T-helper 22 cell (primary cell): ENCODE measurements around the gene TMEM14A.
"Not testable (repeated sequence)": the region's sequence is repeated elsewhere in the genome, so short reads cannot be mapped to it uniquely, and the experiment has no call there.

ENCODE experiments used
- DNase-seq: peaks from one replicate; pipeline ENCODE4 v3.0.0-alpha.2; 2020; ENCODE audit warnings: low read depth

TMEM14A gene, protein sequence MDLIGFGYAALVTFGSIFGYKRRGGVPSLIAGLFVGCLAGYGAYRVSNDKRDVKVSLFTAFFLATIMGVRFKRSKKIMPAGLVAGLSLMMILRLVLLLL

GRCh38 chr6:52670502-52671409 lies at the start of gene TMEM14A:
TSS of gene TMEM14A (plus strand) at chr6:52671113. CDS start at chr6:52677103, 5,990 bp downstream.
- DNase-seq = peak; percentile 81

- no peak for DNase-seq
Observed at GRCh38 chr6:52621631-52622030, 49.3 kb upstream of the TMEM14A start.

DNA sequence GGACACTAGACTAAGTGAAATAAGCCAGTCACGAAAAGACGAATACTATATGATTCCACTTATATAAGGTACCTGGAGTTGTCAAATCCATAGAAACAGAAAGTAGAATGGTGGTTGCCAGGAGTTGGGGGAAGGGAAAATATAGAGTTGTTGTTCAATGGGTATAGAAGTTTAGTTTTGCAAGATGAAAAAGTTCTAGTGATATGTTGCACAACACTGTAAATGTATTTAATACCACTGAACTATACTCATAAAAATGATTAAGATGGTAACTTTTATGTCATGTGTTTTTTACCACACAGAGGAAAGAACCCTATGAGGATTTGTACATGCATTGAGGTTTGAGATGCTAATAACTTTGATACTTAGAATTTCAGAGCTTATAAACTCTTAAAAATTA lies 48.1 kb upstream of the TMEM14A start:
- DNase-seq = no peak

DNA sequence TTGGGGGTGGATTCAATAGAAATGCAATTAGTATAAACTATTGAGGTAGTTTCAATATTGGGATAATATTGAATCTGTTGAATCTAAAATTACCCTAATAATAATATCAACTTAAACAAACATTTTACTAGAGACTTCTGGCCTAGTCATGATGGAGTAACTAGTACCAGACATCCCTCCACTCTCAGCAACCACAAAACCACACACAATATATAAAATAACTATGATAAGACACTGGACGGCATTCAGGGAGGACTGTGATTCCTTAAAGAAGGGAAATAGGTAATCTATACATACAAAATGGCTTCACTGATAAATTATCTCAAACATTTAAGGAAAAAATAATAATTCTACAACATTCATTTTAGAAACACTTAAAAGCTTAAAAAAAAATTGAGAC lies 38.9 kb upstream of the TMEM14A start:
- DNase-seq = no peak

GRCh38 chr6:52634211-52634610 lies 36.7 kb upstream of the TMEM14A start:
- no peak for DNase-seq

DNA sequence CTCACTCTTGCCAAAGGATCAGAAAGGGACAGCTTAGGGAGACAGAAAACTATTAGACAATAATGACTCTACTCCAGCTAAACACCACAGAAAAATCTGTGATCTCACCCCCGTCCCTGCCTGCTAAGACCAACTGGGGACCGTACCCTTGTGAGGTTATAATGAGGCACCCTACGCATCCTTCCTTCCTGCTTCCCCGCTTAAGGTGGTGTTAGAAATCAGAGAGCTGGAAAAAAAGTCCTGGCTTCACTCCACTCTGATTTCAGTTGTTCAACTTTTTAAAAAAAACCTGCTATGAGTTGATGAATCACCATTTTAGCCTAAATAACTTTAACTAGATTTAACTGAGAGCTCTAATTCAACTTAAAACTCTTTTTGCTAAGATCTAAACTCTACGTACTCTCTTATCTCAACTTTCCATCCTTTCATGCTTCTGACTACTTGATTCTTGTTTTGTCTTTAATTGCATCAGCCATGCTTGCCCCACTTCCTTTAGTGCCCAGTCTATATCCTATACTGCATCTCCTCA lies 35.8 kb upstream of the TMEM14A start:
- no peak for DNase-seq

- no peak for DNase-seq
Observed at GRCh38 chr6:52636830-52637229, 34.1 kb upstream of the TMEM14A start.

GRCh38 chr6:52639493-52639892 lies 31.4 kb upstream of the TMEM14A start:
- DNase-seq = no peak

GRCh38 chr6:52640170-52640569 lies 30.7 kb upstream of the TMEM14A start:
- DNase-seq = no peak

GRCh38 chr6:52640916-52641315 lies 30.0 kb upstream of the TMEM14A start:
- no peak for DNase-seq

DNA sequence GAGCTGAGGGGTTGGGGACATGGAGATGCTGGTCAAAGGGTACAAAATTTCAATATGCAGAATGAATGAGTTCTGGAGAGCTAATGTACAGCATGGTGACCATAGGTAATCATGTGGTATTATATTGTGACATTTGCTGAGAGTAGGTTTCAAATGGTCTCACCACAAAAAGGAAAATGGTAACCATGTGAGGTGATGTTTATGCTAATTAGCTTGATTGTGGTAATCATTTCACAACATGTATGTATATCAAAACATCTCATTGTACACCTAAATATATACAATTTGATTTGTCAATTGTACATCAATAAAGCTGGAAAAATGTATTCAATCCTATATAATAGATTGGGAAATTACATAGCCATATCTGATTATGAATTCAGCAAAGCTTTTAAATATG lies 29.5 kb upstream of the TMEM14A start:
- DNase-seq = no peak

GRCh38 chr6:52641826-52642225 lies 29.1 kb upstream of the TMEM14A start:
- no peak for DNase-seq

GRCh38 chr6:52642368-52642767 lies 28.5 kb upstream of the TMEM14A start:
- DNase-seq = no peak

GRCh38 chr6:52643158-52643557 lies 27.8 kb upstream of the TMEM14A start:
- DNase-seq = no peak

DNA sequence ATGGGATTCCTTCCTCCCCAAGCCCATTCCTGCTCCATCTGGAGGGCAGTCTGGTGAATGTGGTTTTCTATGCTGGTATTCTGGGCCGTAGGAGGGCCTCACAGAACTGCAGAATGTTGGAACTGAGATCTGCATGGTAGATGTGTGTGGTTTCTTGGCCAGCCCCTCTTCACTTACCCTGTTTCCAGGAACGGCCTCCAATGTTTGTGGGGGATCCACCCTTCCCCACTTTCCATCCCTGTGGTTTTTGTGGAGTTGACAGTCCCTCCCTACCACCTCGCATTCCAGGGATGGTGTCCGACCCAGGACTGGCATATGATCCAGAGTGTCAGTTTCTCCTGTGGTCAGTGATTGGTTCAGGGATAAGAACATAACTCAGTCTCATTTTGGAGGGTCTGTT lies 26.7 kb upstream of the TMEM14A start:
- DNase-seq = no peak

DNA sequence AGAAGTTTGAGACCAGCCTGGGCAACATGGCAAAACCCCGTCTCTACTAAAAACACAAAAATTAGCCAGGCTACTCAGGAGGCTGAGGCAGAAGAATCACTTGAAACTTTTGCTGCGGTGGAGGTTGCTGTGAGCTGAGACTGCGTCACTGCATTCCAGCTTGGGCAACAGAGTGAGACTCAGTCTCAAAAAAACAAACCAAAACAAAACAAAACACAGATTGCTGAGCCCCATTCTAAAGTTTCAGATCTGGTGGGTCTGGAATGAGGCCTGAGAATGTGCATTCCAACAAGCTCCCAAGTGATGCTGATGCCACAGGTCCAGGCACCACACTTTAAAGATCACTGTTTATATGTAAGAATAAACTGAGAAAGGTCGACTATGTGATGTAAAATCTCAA lies 24.9 kb upstream of the TMEM14A start:
- no peak for DNase-seq

DNA sequence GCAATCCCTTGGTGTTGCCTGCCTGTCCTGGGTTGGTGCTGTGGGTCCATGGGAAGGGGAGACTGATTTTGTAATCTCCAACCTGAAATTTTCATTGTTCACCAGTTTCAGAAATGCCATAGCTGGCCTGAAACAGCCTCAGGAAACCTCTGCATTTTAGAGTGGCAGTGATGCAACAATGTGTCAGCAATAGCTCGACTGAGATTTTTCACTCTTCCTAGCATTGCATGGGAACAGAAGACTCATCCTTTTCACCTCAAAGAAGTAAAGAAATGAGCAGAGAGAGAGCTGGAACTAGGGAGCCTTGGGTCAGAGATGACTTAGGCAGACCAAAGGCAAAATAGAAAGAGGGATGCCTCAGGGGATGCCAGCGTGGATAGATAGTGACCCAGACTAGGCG lies 23.7 kb upstream of the TMEM14A start:
- no peak for DNase-seq

DNA sequence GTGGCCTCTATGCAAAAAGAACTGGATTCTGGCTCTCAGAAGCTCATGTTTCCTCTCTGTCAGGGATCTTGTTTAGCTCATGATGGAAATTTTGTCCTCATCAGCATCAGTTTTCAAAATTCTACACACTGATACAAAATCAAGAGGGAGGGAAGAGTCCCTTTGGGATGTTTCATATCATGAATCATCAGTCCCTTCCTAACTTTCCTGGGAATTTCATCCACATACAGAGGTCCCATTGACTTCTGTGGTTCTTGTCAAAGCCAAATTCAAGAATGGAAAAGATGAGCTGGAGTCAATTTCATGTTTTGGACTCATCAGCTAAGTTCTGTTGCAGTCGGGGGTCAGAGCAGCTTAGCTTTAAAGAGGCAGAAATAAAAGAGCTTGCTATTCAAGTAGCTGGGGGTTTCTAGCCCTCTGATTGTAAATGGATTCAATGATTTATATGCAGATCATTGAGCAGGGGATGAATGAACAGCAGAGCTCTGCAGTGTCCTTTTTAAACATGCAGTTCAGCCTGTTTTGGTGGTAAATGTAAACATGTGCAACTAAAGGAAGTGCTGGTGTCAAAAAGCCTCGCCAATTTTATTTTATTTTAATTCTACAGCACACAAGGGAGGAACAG lies 21.3 kb upstream of the TMEM14A start:
- no peak for DNase-seq

DNA sequence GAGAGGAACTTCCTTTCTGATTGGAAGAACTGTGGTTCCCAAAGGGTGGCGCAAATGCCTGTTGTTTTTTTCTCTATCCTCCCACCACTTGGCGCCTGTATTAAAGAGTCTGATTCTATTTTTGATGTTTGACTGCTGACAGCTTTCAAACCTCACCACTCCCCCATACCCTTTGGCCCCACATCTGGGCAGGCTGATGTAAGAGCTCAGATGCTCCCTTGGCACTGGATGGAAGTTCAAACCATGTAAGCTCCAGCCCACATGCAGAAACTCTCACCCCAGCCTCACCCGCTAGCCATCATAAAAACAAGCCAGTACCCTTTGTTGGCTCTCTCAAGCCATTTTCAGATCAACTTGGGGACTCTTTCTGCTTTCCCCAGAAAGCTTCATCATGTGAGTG lies 20.0 kb upstream of the TMEM14A start:
- no peak for DNase-seq

DNA sequence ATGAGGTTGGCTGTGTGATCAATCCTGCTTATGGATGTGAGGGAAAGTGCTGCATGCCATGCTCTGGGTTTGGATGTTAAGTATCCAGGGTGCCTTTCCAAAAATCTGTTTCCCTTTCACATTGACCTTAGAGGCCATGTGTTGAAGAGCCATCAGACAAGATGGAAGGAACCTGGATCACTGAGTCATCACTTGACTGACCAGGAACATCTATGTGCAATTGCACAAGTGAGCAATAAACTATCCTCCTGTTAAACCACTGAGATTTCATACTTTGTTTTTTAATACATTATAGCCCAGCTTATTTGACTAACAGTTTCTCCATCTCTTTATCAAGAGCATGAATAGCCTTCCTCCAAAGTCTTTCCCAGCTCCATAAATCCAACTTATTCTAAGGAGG lies 17.8 kb upstream of the TMEM14A start:
- no peak for DNase-seq

DNA sequence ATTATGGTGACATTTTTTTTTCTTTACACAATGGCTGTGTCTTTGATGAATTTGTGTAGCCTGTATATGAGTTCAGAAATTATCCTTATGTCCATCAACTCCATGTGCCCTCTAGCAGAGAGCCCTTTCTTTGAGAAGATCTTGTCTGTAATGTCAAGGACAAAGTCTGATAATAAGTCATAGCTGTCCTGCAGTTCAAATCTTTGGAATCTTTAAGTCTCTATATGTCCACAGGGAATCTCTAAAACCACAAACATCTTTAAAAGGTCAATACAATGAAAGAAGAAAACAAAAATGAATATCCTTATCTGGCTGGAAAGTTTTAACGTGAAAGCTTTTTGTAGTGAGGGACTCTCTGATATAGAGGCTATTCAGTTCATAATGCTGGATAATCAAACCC lies 16.9 kb upstream of the TMEM14A start:
- no peak for DNase-seq

- DNase-seq = no peak
Observed at GRCh38 chr6:52654592-52654991, 16.3 kb upstream of the TMEM14A start.

DNA sequence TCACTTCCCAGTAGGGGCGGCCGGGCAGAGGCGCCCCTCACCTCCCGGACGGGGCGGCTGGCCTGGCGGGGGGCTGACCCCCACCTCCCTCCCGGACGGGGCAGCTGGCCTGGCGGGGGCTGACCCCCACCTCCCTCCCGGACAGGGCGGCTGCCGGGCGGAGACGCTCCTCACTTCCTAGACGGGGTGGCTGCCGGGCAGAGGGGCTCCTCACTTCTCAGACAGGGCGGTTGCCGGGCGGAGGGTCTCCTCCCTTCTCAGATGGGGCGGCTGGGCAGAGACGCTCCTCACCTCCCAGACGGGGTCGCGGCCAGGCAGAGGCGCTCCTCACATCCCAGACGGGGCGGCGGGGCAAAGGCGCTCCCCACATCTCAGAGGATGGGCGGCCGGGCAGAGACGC lies 15.0 kb upstream of the TMEM14A start:
- DNase-seq = not testable (repeated sequence)
